Panc1 (cell line): ENCODE measurements around the gene BRD1. TPM values are rescaled to one million over a fixed set of nuclear protein-coding genes. Genes with fewer than 3 reads are reported as not detected.

ENCODE experiments used
- ATAC-seq: fragments of 200-7000 bp; cut with Tn5 transposase; 2 replicates; pipeline ENCODE4 v1.9.1; 2020; ENCODE audit warnings: mild to moderate bottlenecking, moderate library complexity
- BruUV-seq: library from RNA; stranded (reverse); fragments of 400-500 nt; replicated peaks from 2 replicates; lab custom pipeline; 2021; lab: Mats Ljungman, UMichigan
- CTCF ChIA-PET: fragments of 300-600 bp; sonication (Branson Sonifier 250); formaldehyde crosslinking; loops from one replicate; lab custom pipeline; 2022; ENCODE audit warnings: antibody characterized with exemption; lab: Charles Lee
- POLR2A ChIA-PET: fragments of 300-600 bp; sonication (Branson Sonifier 250); formaldehyde crosslinking; loops from one replicate; lab custom pipeline; 2022; ENCODE audit warnings: antibody characterized with exemption; lab: Charles Lee
- DNase-seq: peaks from one replicate; pipeline ENCODE4 v3.0.0-alpha.2; 2010; ENCODE audit warnings: low read depth, low spot score
- H3K27ac ChIP-seq: 2 replicates; pipeline ENCODE4 v1.5.1; 2011; ENCODE audit warnings: mild to moderate bottlenecking, low read length, inconsistent platforms
- H3K27me3 ChIP-seq: fragments of 200-500 bp; sonication (Bioruptor generic); 2 replicates; pipeline ENCODE4 v1.6.0; 2014; ENCODE audit warnings: low read length, inconsistent platforms; ENCODE audit not compliant: control insufficient read depth, insufficient read depth
- H3K36me3 ChIP-seq: fragments of 200-500 bp; sonication (Bioruptor generic); 2 replicates; pipeline ENCODE4 v1.5.1; 2014; ENCODE audit warnings: inconsistent platforms, mild to moderate bottlenecking, low read length, moderate library complexity; ENCODE audit not compliant: control insufficient read depth, insufficient read depth
- H3K4me1 ChIP-seq: 2 replicates; pipeline ENCODE4 v1.5.1; 2011; ENCODE audit warnings: inconsistent platforms, mild to moderate bottlenecking, low read length, moderate library complexity; ENCODE audit not compliant: control insufficient read depth, insufficient read depth
- H3K4me3 ChIP-seq, 2 experiments: 2 replicates each; pipeline ENCODE4 v1.5.1; 2011 to 2012; ENCODE audit warnings: low read depth in 2 of 2, low read length in 2 of 2, mild to moderate bottlenecking in 2 of 2, inconsistent platforms in 1 of 2, moderate library complexity in 1 of 2
- H3K9me3 ChIP-seq: fragments of 200-500 bp; sonication (Bioruptor generic); 2 replicates; pipeline ENCODE4 v1.5.1; 2014; ENCODE audit warnings: low read depth, mild to moderate bottlenecking, inconsistent platforms, low read length, moderate library complexity; ENCODE audit not compliant: control insufficient read depth, insufficient read depth
- POLR2AphosphoS5 ChIP-seq: IDR thresholded peaks from 2 replicates; pipeline ENCODE4 v1.6.1; 2012; ENCODE audit warnings: mild to moderate bottlenecking, low read depth, low read length, moderate library complexity
- SIN3A ChIP-seq: IDR thresholded peaks from 2 replicates; pipeline ENCODE4 v1.6.1; 2012; ENCODE audit warnings: low read depth, mild to moderate bottlenecking, low read length, moderate library complexity, borderline replicate concordance; ENCODE audit not compliant: insufficient read depth
- TCF7L2 ChIP-seq: IDR thresholded peaks from 2 replicates; pipeline ENCODE4 v1.6.1; 2011; ENCODE audit warnings: mild to moderate bottlenecking, low read depth, low read length, inconsistent platforms
- in situ Hi-C: cut with HindIII; loops from 2 replicates; pipeline ENCODE4 v1.10.0; 2016; ENCODE audit warnings: low sequenced_read_pairs, low pct_unique_long_range_greater_than_20kb
- intact Hi-C: fragments of 100-400 bp; cut with micrococcal nuclease; formaldehyde crosslinking; loops from one replicate; pipeline ENCODE4 v1.10.0; 2022; ENCODE audit not compliant: unreplicated experiment
- total RNA-seq: library from RNA; stranded (reverse); gene quantifications from one replicate; pipeline ENCODE4 v1.2.1, GENCODE V29; 2021; ENCODE audit not compliant: unreplicated experiment
- TF ChIP-seq, protein P1 (sequence below): fragments of 450-650 bp; IDR thresholded peaks from 2 replicates; pipeline ENCODE4 v1.5.1; 2017; ENCODE audit warnings: mild to moderate bottlenecking
- TF ChIP-seq, protein P2 (sequence below), 2 experiments: IDR thresholded peaks; 2 replicates each; pipeline ENCODE4 v1.6.1; 2011 to 2012; ENCODE audit warnings: low read depth in 2 of 2, control low read depth in 1 of 2, low read length in 1 of 2, mild to moderate bottlenecking in 1 of 2, moderate library complexity in 1 of 2; ENCODE audit not compliant: insufficient read depth in 1 of 2

Gene BRD1
- total RNA-seq, 1 experiment from 2014 or later: 24.0 TPM

DNA sequence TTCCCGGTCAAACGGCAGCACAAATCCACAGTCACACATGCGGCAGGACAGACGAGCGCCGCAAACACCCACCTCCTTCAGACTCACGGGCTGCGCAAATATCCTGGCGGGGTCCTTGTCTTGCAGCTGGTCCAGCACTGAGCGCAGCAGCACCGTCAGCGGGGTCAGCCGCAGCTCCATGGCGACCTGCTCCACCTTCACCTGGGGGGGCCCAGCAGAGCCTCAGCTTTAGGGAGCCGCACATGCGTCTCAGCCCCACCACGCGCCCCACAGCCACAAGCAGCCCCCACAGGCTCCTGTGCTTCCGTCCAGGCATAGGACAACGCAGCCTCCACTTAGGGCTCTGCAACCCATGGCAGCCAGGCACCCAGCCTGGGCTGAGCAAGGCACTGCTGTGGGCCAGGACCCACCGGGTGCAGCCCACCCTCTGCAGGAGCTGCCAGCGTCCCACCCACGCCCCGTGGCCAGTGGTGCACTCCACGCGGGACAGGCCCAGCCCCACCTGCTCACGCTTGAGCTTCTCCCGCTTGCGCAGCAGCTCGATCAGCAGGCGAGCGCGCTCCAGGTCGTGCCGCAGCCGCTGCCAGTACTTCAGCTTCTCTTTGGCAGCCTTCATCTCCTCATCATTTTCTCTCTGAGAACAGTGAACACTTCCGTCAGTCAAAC, 29.1 kb downstream of the BRD1 start:
- no peaks in the 10 kb centered on the region for H3K27me3 ChIP-seq
- peaks cover 6% of the 10 kb centered on the region for H3K36me3 ChIP-seq
- H3K4me3 ChIP-seq: no peak overlapping the region
- POLR2A ChIA-PET: no interaction called here
- intact Hi-C loops (no loop called here), in situ Hi-C loops (no loop called here)
- CTCF ChIA-PET: interaction anchor here (0.6 kb wide), 1 partner anchor 312 kb away, joined by 5 read pairs; no protein-coding TSS in a partner anchor
- no TSS peak for BruUV-seq
- no peaks in the 10 kb centered on the region for H3K9me3 ChIP-seq
- DNase-seq (no peak), ATAC-seq (no peak)
- H3K27ac ChIP-seq: no peak overlapping the region
- TF ChIP-seq, protein P1, sequence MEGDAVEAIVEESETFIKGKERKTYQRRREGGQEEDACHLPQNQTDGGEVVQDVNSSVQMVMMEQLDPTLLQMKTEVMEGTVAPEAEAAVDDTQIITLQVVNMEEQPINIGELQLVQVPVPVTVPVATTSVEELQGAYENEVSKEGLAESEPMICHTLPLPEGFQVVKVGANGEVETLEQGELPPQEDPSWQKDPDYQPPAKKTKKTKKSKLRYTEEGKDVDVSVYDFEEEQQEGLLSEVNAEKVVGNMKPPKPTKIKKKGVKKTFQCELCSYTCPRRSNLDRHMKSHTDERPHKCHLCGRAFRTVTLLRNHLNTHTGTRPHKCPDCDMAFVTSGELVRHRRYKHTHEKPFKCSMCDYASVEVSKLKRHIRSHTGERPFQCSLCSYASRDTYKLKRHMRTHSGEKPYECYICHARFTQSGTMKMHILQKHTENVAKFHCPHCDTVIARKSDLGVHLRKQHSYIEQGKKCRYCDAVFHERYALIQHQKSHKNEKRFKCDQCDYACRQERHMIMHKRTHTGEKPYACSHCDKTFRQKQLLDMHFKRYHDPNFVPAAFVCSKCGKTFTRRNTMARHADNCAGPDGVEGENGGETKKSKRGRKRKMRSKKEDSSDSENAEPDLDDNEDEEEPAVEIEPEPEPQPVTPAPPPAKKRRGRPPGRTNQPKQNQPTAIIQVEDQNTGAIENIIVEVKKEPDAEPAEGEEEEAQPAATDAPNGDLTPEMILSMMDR: no peak
- no peaks in the 10 kb centered on the region for H3K4me1 ChIP-seq

DNA sequence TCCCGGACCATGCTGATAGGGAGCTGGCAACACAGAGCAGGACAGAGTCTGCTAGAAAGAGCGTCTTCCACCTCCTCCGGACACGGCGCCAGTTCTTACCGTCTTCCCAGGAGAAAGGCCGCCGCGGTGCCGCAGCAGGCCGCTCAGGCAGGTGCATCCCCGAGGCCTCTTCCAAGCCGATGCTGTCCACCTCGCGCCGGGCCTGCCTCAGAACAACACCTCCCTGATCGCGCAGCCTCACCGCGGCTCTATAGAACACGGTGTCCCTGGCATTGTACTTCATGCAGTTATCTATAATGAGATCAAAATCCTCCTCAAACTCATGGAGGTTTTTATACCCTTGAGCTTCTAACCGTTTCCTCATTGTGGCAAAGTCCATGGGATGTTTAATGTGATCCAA, 30.0 kb downstream of the BRD1 start:
- TF ChIP-seq POLR2AphosphoS5: no peak
- TF ChIP-seq, protein P2, sequence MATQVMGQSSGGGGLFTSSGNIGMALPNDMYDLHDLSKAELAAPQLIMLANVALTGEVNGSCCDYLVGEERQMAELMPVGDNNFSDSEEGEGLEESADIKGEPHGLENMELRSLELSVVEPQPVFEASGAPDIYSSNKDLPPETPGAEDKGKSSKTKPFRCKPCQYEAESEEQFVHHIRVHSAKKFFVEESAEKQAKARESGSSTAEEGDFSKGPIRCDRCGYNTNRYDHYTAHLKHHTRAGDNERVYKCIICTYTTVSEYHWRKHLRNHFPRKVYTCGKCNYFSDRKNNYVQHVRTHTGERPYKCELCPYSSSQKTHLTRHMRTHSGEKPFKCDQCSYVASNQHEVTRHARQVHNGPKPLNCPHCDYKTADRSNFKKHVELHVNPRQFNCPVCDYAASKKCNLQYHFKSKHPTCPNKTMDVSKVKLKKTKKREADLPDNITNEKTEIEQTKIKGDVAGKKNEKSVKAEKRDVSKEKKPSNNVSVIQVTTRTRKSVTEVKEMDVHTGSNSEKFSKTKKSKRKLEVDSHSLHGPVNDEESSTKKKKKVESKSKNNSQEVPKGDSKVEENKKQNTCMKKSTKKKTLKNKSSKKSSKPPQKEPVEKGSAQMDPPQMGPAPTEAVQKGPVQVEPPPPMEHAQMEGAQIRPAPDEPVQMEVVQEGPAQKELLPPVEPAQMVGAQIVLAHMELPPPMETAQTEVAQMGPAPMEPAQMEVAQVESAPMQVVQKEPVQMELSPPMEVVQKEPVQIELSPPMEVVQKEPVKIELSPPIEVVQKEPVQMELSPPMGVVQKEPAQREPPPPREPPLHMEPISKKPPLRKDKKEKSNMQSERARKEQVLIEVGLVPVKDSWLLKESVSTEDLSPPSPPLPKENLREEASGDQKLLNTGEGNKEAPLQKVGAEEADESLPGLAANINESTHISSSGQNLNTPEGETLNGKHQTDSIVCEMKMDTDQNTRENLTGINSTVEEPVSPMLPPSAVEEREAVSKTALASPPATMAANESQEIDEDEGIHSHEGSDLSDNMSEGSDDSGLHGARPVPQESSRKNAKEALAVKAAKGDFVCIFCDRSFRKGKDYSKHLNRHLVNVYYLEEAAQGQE (IDR thresholded peaks at IDR 0.05; ENCODE audit: insufficient read depth in 1 of 2, low read depth in 2 of 2, low read length in 1 of 2): no peak
- no peak for TF ChIP-seq TCF7L2
- TF ChIP-seq, protein P1: no peak
- no peak for TF ChIP-seq SIN3A
- intact Hi-C loops: no loop called here
- Histone ChIP-seq H3K27me3 (no peaks in the 10 kb centered on the region), H3K4me1 (no peaks in the 10 kb centered on the region), H3K4me3 (no peak overlapping the region), H3K36me3 (peaks cover 6% of the 10 kb centered on the region), H3K27ac (no peak overlapping the region), H3K9me3 (no peaks in the 10 kb centered on the region)
- ChIA-PET POLR2A (no interaction called here), CTCF (interaction anchor here (0.6 kb wide), 1 partner anchor 313 kb away, joined by 5 read pairs; no protein-coding TSS in a partner anchor)
- no peak for DNase-seq
- ATAC-seq: no peak
- in situ Hi-C loops: no loop called here
- BruUV-seq: no TSS peak
